CD14-positive monocyte (primary cell): ENCODE results near the gene CKS2. TPM values are rescaled to one million over a fixed set of nuclear protein-coding genes. Genes with fewer than 3 reads are reported as not detected.

Experiments used
- DNase-seq, 3 donors: peaks; one replicate each; pipeline ENCODE4 v3.0.0-alpha.2; 2011 to 2022
- H2AFZ ChIP-seq: 2 replicates; pipeline ENCODE4 v1.6.0; 2012; ENCODE audit warnings: mild to moderate bottlenecking, low read depth, low read length, inconsistent platforms; ENCODE audit not compliant: insufficient read depth, poor library complexity, severe bottlenecking
- H3K27ac ChIP-seq, 2 donors: 1 replicate in 1 of 2; 2 replicates in 1 of 2; pipeline ENCODE4 v1.5.1; 2012 to 2013; ENCODE audit warnings: low read length in 2 of 2, control low read depth in 1 of 2, inconsistent platforms in 1 of 2, low read depth in 1 of 2, mild to moderate bottlenecking in 1 of 2
- H3K27me3 ChIP-seq, 2 donors: one replicate each; pipeline versions ENCODE4 v1.6.0 to v1.6.1; 2011 to 2013; ENCODE audit warnings: low read length in 2 of 2; ENCODE audit not compliant: control insufficient read depth in 2 of 2, insufficient read depth in 2 of 2
- H3K36me3 ChIP-seq, 2 donors: replicated peaks in 1 of 2; 1 replicate in 1 of 2; 2 replicates in 1 of 2; pipeline versions ENCODE4 v1.5.1 to v1.6.1; 2012 to 2013; ENCODE audit warnings: low read length in 2 of 2, control low read depth in 1 of 2, inconsistent platforms in 1 of 2, mild to moderate bottlenecking in 1 of 2; ENCODE audit not compliant: insufficient read depth in 2 of 2, control insufficient read depth in 1 of 2
- H3K4me1 ChIP-seq, 2 donors: 1 replicate in 1 of 2; 2 replicates in 1 of 2; pipeline versions ENCODE4 v1.5.1 to v1.6.1; 2012 to 2013; ENCODE audit warnings: low read length in 2 of 2, control low read depth in 1 of 2, inconsistent platforms in 1 of 2, mild to moderate bottlenecking in 1 of 2, moderate library complexity in 1 of 2; ENCODE audit not compliant: insufficient read depth in 2 of 2, control insufficient read depth in 1 of 2
- H3K4me2 ChIP-seq: replicated peaks from 2 replicates; pipeline ENCODE3; 2012; ENCODE audit warnings: low read length, moderate library complexity, mild to moderate bottlenecking; ENCODE audit not compliant: poor library complexity, severe bottlenecking; ENCODE audit errors: extremely low read depth
- H3K4me3 ChIP-seq, 3 experiments: fragments of 200-600 bp in 1 of 3; sonication (generic) in 1 of 3; replicated peaks in 1 of 3; 1 replicate in 2 of 3; 2 replicates in 1 of 3; pipeline ENCODE4 v1.5.1; 2011 to 2013; ENCODE audit warnings: low read length in 3 of 3, mild to moderate bottlenecking in 3 of 3, control low read depth in 2 of 3, low read depth in 2 of 3, inconsistent platforms in 1 of 3, moderate library complexity in 1 of 3
- H3K79me2 ChIP-seq: 2 replicates; pipeline ENCODE4 v1.6.0; 2012; ENCODE audit warnings: mild to moderate bottlenecking, control low read depth, inconsistent platforms, low read length, moderate library complexity; ENCODE audit not compliant: insufficient read depth
- H3K9ac ChIP-seq: 2 replicates; pipeline ENCODE4 v1.6.0; 2017; ENCODE audit warnings: low read length, mild to moderate bottlenecking; ENCODE audit not compliant: insufficient read depth, poor library complexity, severe bottlenecking
- H3K9me3 ChIP-seq, 2 donors: replicated peaks in 1 of 2; 1 replicate in 1 of 2; 2 replicates in 1 of 2; pipeline versions ENCODE4 v1.5.1 to v1.6.1; 2012 to 2013; ENCODE audit warnings: low read length in 2 of 2, control low read depth in 1 of 2; ENCODE audit not compliant: control insufficient read depth in 1 of 2, insufficient read depth in 1 of 2
- H4K20me1 ChIP-seq: 2 replicates; pipeline ENCODE4 v1.6.0; 2012; ENCODE audit warnings: mild to moderate bottlenecking, low read length, control low read depth, moderate library complexity; ENCODE audit not compliant: insufficient read depth
- H3K27ac Mint-ChIP-seq, 7 donors: one replicate each; pipeline ENCODE4 v1.8.0; 2020; ENCODE audit warnings: mild to moderate bottlenecking in 7 of 7, mixed read lengths in 7 of 7, moderate library complexity in 6 of 7, inconsistent platforms in 2 of 7
- H3K27me3 Mint-ChIP-seq, 3 donors: one replicate each; pipeline ENCODE4 v1.8.0; 2021 to 2022; ENCODE audit warnings: low read depth in 3 of 3, mild to moderate bottlenecking in 3 of 3, mixed read lengths in 3 of 3, moderate library complexity in 3 of 3, inconsistent platforms in 1 of 3
- H3K36me3 Mint-ChIP-seq, 2 donors: one replicate each; pipeline ENCODE4 v1.8.0; 2020; ENCODE audit warnings: mixed read lengths in 2 of 2, inconsistent platforms in 1 of 2, mild to moderate bottlenecking in 1 of 2
- H3K4me1 Mint-ChIP-seq: one replicate; pipeline ENCODE4 v1.8.0; 2020; ENCODE audit warnings: mild to moderate bottlenecking, mixed read lengths
- H3K4me3 Mint-ChIP-seq, 2 donors: one replicate each; pipeline ENCODE4 v1.8.0; 2020; ENCODE audit warnings: mild to moderate bottlenecking in 2 of 2, mixed read lengths in 2 of 2, moderate library complexity in 1 of 2
- H3K9me3 Mint-ChIP-seq, 7 donors: one replicate each; pipeline ENCODE4 v1.8.0; 2020 to 2022; ENCODE audit warnings: mixed read lengths in 7 of 7, mild to moderate bottlenecking in 6 of 7, moderate library complexity in 6 of 7, inconsistent platforms in 2 of 7
- WGBS: methylation state at CpG from one replicate; pipeline ENCODE4 v1.1.5; 2013; ENCODE audit warnings: missing lambda C conversion rate; ENCODE audit not compliant: insufficient coverage; 5-methylcytosine and 5-hydroxymethylcytosine counted together
- intact Hi-C, 2 donors: fragments of 100-400 bp; cut with micrococcal nuclease; formaldehyde crosslinking; loops; one replicate each; pipeline versions ENCODE4 v1.15.0 to v1.15.1; 2023
- polyA plus RNA-seq, 3 donors: library from polyadenylated mRNA; depleted of rRNA in 1 of 3; unstranded in 2 of 3; stranded (reverse) in 1 of 3; fragments of 300-500 nt in 2 of 3; fragments of >200 nt in 1 of 3; fragmentation: Illumina TruSeq in 2 of 3; gene quantifications; 1 replicate in 2 of 3; 2 replicates in 1 of 3; pipeline ENCODE4 v1.2.3, GENCODE V29; 2012 to 2021
- TF ChIP-seq, protein P1 (sequence below): fragments of 200-600 bp; IDR thresholded peaks from one replicate; pipeline ENCODE4 v1.8.0; 2022; ENCODE audit warnings: antibody characterized with exemption, mild to moderate bottlenecking

The CKS2 gene
- polyA plus RNA-seq, 3 donors, result 12.3 to 142 (median 14.5) TPM

GRCh38 chr9:89359751-89360261, 48.8 kb downstream of the CKS2 start:
- peaks cover 79 to 96% of the 10 kb centered on the region in 2 donors for H3K36me3 ChIP-seq
- H3K79me2 ChIP-seq, result no peaks in the 10 kb centered on the region
- H3K4me2 ChIP-seq, result no peak overlapping the region
- peak overlapping the region in 1 of 2 donors; percentile 33 for H3K27ac ChIP-seq
- TF ChIP-seq, protein P1, sequence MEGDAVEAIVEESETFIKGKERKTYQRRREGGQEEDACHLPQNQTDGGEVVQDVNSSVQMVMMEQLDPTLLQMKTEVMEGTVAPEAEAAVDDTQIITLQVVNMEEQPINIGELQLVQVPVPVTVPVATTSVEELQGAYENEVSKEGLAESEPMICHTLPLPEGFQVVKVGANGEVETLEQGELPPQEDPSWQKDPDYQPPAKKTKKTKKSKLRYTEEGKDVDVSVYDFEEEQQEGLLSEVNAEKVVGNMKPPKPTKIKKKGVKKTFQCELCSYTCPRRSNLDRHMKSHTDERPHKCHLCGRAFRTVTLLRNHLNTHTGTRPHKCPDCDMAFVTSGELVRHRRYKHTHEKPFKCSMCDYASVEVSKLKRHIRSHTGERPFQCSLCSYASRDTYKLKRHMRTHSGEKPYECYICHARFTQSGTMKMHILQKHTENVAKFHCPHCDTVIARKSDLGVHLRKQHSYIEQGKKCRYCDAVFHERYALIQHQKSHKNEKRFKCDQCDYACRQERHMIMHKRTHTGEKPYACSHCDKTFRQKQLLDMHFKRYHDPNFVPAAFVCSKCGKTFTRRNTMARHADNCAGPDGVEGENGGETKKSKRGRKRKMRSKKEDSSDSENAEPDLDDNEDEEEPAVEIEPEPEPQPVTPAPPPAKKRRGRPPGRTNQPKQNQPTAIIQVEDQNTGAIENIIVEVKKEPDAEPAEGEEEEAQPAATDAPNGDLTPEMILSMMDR, result no peak
- H3K27me3 Mint-ChIP-seq, result peaks cover 0 to 3% (median 0%) of the 10 kb centered on the region in 3 donors
- intact Hi-C loops, result no loop called here
- H3K4me1 ChIP-seq, result no peaks in the 10 kb centered on the region
- H3K27ac Mint-ChIP-seq, result peak overlapping the region in 2 of 7 donors; percentile 17 to 43
- H3K9me3 Mint-ChIP-seq, result no peaks in the 10 kb centered on the region
- peaks cover 53% of the 10 kb centered on the region for H4K20me1 ChIP-seq
- peaks cover 6% of the 10 kb centered on the region for H3K4me1 Mint-ChIP-seq
- no peak overlapping the region for H2AFZ ChIP-seq
- no peaks in the 10 kb centered on the region for H3K9me3 ChIP-seq
- H3K9ac ChIP-seq, result no peak overlapping the region
- DNase-seq, result no peak
- peaks cover 81 to 88% of the 10 kb centered on the region in 2 donors for H3K36me3 Mint-ChIP-seq
- no peaks in the 10 kb centered on the region for H3K27me3 ChIP-seq
- 97% methylated on average over 4 of the region's 8 CpGs for WGBS
- no peak overlapping the region for H3K4me3 Mint-ChIP-seq
- no peak overlapping the region for H3K4me3 ChIP-seq

- intact Hi-C loops, result no loop called here
- Histone ChIP-seq H3K4me3 (no peak overlapping the region), H3K27ac (peak overlapping the region in 1 of 2 donors; percentile 33), H3K4me2 (no peak overlapping the region), H3K36me3 (peaks cover 73 to 89% of the 10 kb centered on the region in 2 donors), H2AFZ (no peak overlapping the region), H4K20me1 (peaks cover 55% of the 10 kb centered on the region), H3K27me3 (no peaks in the 10 kb centered on the region), H3K79me2 (no peaks in the 10 kb centered on the region), H3K4me1 (no peaks in the 10 kb centered on the region), H3K9me3 (no peaks in the 10 kb centered on the region), H3K9ac (no peak overlapping the region)
- Mint-ChIP-seq H3K27ac (peak overlapping the region in 1 of 7 donors; percentile 62), H3K9me3 (no peaks in the 10 kb centered on the region), H3K36me3 (peaks cover 74 to 81% of the 10 kb centered on the region in 2 donors), H3K4me3 (no peak overlapping the region), H3K4me1 (peaks cover 6% of the 10 kb centered on the region), H3K27me3 (peaks cover 0 to 3% (median 0%) of the 10 kb centered on the region in 3 donors)
- 94% methylated on average over 3 of the region's 3 CpGs for WGBS
- DNase-seq, result no peak
- TF ChIP-seq, protein P1, result no peak
Observed at GRCh38 chr9:89360465-89360864, 49.5 kb downstream of the CKS2 start.
